Liver (tissue), 9 donors: ENCODE data around the gene SEMA4B. TPM values are rescaled to one million over a fixed set of nuclear protein-coding genes. Genes with fewer than 3 reads are reported as not detected.

ENCODE experiments used
- DNase-seq: peaks from one replicate; pipeline ENCODE4 v3.0.0-alpha.2; 2017; ENCODE audit warnings: low spot score
- H3K27ac ChIP-seq, 2 donors: one replicate each; pipeline ENCODE4 v1.7.0; 2013; ENCODE audit warnings: inconsistent platforms in 2 of 2, low read length in 2 of 2, control low read depth in 1 of 2, low read depth in 1 of 2, mild to moderate bottlenecking in 1 of 2
- H3K27me3 ChIP-seq, 4 donors: one replicate each; pipeline versions ENCODE4 v1.6.1 to v1.7.0; 2013; ENCODE audit warnings: low read length in 3 of 4, inconsistent platforms in 1 of 4, mild to moderate bottlenecking in 1 of 4, moderate library complexity in 1 of 4; ENCODE audit not compliant: control insufficient read depth in 4 of 4, insufficient read depth in 4 of 4
- H3K36me3 ChIP-seq, 4 donors: one replicate each; pipeline versions ENCODE4 v1.6.1 to v1.7.0; 2013; ENCODE audit warnings: low read length in 3 of 4, mild to moderate bottlenecking in 3 of 4, low read depth in 1 of 4, moderate library complexity in 1 of 4; ENCODE audit not compliant: control insufficient read depth in 4 of 4, insufficient read depth in 3 of 4
- H3K4me1 ChIP-seq, 4 donors: one replicate each; pipeline versions ENCODE4 v1.6.1 to v1.7.0; 2013; ENCODE audit warnings: low read length in 3 of 4, mild to moderate bottlenecking in 3 of 4, moderate library complexity in 1 of 4; ENCODE audit not compliant: control insufficient read depth in 4 of 4, insufficient read depth in 4 of 4
- H3K4me3 ChIP-seq, 3 donors: one replicate each; pipeline versions ENCODE4 v1.6.1 to v1.7.0; 2013; ENCODE audit warnings: low read length in 3 of 3, control low read depth in 1 of 3, low read depth in 1 of 3, mild to moderate bottlenecking in 1 of 3
- H3K9ac ChIP-seq, 2 donors: one replicate each; pipeline ENCODE4 v1.7.0; 2013; ENCODE audit warnings: low read length in 2 of 2, mild to moderate bottlenecking in 2 of 2, moderate library complexity in 2 of 2, control low read depth in 1 of 2, low read depth in 1 of 2
- H3K9me3 ChIP-seq, 4 donors: one replicate each; pipeline versions ENCODE4 v1.6.1 to v1.7.0; 2013; ENCODE audit warnings: low read length in 3 of 4; ENCODE audit not compliant: control insufficient read depth in 4 of 4
- EGR1 ChIP-seq, 2 donors: IDR thresholded peaks; 2 replicates each; pipeline ENCODE4 v1.6.1; 2016 to 2018; ENCODE audit warnings: antibody characterized with exemption in 2 of 2, low read depth in 2 of 2
- FOXA1 ChIP-seq: IDR thresholded peaks from 2 replicates; pipeline ENCODE4 v1.6.1; 2016; ENCODE audit warnings: antibody characterized with exemption
- FOXA2 ChIP-seq: IDR thresholded peaks from 2 replicates; pipeline ENCODE4 v1.6.1; 2016; ENCODE audit warnings: antibody characterized with exemption
- GABPA ChIP-seq, 2 donors: IDR thresholded peaks in 1 of 2; conservative IDR thresholded peaks in 1 of 2; 2 replicates each; pipeline ENCODE4 v1.6.1; 2016; ENCODE audit warnings: antibody characterized with exemption in 2 of 2, mild to moderate bottlenecking in 1 of 2, moderate library complexity in 1 of 2
- HNF4A ChIP-seq, 2 donors: conservative IDR thresholded peaks; 2 replicates each; pipeline ENCODE4 v1.6.1; 2016; ENCODE audit warnings: antibody characterized with exemption in 2 of 2, mild to moderate bottlenecking in 2 of 2
- HNF4G ChIP-seq: IDR thresholded peaks from 2 replicates; pipeline ENCODE4 v1.6.1; 2016; ENCODE audit warnings: antibody characterized with exemption
- JUND ChIP-seq, 2 donors: IDR thresholded peaks; 2 replicates each; pipeline ENCODE4 v1.6.1; 2016; ENCODE audit warnings: antibody characterized with exemption in 2 of 2
- MAX ChIP-seq: IDR thresholded peaks from 2 replicates; pipeline ENCODE4 v1.6.1; 2016; ENCODE audit warnings: antibody characterized with exemption
- NR2F2 ChIP-seq: IDR thresholded peaks from 2 replicates; pipeline ENCODE4 v1.6.1; 2016; ENCODE audit warnings: antibody characterized with exemption
- RAD21 ChIP-seq, 2 donors: IDR thresholded peaks; 2 replicates each; pipeline ENCODE4 v1.6.1; 2016; ENCODE audit warnings: antibody characterized with exemption in 2 of 2, mild to moderate bottlenecking in 2 of 2
- RXRA ChIP-seq, 2 donors: IDR thresholded peaks; 2 replicates each; pipeline ENCODE4 v1.6.1; 2017 to 2018; ENCODE audit warnings: antibody characterized with exemption in 2 of 2, mild to moderate bottlenecking in 1 of 2
- SP1 ChIP-seq: IDR thresholded peaks from 2 replicates; pipeline ENCODE4 v1.6.1; 2018; ENCODE audit warnings: antibody characterized with exemption, mild to moderate bottlenecking
- TAF1 ChIP-seq: conservative IDR thresholded peaks from 2 replicates; pipeline ENCODE4 v1.6.1; 2016; ENCODE audit warnings: antibody characterized with exemption, mild to moderate bottlenecking
- WGBS: extraction: QIAGEN DNeasy Blood & Tissue Kit; methylation state at CpG from one replicate; pipeline ENCODE4 v1.1.7; 2013; 5-methylcytosine and 5-hydroxymethylcytosine counted together
- polyA plus RNA-seq, 2 donors: library from polyadenylated mRNA; stranded (reverse) in 1 of 2; unstranded in 1 of 2; fragments of 200-250 nt in 1 of 2; fragments of >200 nt in 1 of 2; fragmentation: Nextera tagmentation in 1 of 2; extraction: Ambion mirVana in 1 of 2; gene quantifications; one replicate each; pipeline versions ENCODE4 v1.2.1 to v1.2.3, GENCODE V29; 2013 to 2015
- total RNA-seq, 2 donors: library from RNA; depleted of rRNA; stranded (reverse); fragments of >200 nt; gene quantifications; one replicate each; pipeline ENCODE4 v1.2.3, GENCODE V29; 2014
- TF ChIP-seq, protein P1 (sequence below): IDR thresholded peaks from 2 replicates; pipeline ENCODE4 v1.6.1; 2016; ENCODE audit warnings: antibody characterized with exemption
- TF ChIP-seq, protein P2 (sequence below): IDR thresholded peaks from 2 replicates; pipeline ENCODE4 v1.6.1; 2016; ENCODE audit warnings: antibody characterized with exemption
- TF ChIP-seq, protein P3 (sequence below): IDR thresholded peaks from 2 replicates; pipeline ENCODE4 v1.6.1; 2016; ENCODE audit warnings: antibody characterized with exemption, mild to moderate bottlenecking
- TF ChIP-seq, protein P4 (sequence below): fragments of 150-350 bp; IDR thresholded peaks from 2 replicates; pipeline ENCODE4 v1.5.1; 2017; ENCODE audit warnings: improper control_type of control experiment, low read depth, low read length; ENCODE audit not compliant: missing input control
- donor health status: healthy.
- donor health status: healthy.
- donor health status: healthy.
- donor health status: healthy.
- donor health status: healthy.

Gene SEMA4B
- total and polyA plus RNA-seq, 4 donors: 14.3 to 52.2 (median 27.0) TPM

DNA sequence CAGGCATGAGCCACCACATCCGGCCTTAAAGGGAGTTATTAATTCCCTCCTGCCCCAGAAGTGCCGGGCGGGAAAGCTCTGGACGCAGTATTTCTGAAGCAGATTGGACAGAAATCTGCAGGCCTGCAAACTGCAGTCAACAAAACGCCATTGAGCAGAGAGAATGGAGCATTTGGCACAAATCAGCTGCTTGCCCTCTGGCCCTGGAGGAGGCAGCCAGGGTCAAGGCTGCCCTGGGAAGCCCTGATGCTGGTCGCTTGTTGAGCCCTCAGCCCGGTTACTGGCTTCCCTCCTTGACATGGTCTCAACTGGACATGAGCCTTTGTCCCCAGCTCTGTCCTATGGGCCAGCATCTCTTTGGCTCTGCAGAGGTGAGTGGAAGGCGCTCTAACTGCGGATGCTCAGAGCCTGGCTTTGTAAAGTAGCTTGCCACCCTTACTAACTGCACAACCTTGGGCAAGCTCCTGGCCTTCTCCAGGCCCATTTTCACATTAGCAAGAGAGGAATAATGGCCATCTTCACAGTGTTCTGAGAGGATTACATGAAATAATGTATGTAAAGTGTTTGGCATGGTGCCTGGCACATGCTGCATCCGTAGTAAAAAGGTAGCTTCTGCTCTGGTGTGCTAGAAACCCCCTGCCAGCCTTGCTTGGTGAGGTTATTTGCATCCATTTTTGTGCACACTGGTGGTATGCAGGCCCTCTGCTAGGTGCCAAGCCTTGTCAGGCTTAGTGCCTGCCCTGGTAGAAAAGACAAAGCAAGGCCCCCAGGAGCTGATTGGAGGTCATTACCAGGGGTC is 4.1 kb downstream of the SEMA4B start:
- Histone ChIP-seq H3K27me3 (no peaks in the 10 kb centered on the region), H3K36me3 (peaks cover 0 to 22% (median 3%) of the 10 kb centered on the region in 4 donors), H3K9me3 (no peaks in the 10 kb centered on the region), H3K27ac (no peak overlapping the region), H3K4me1 (peaks cover 17 to 48% (median 31%) of the 10 kb centered on the region in 4 donors), H3K9ac (no peak overlapping the region), H3K4me3 (no peak overlapping the region)
- 88% methylated on average over 10 of the region's 10 CpGs for WGBS
- no peak for DNase-seq
- no peak for TF ChIP-seq MAX
- no peak for TF ChIP-seq RXRA (IDR thresholded peaks at IDR 0.05)
- no peak for TF ChIP-seq EGR1 (IDR thresholded peaks at IDR 0.05; ENCODE audit: low read depth in 2 of 2)
- no peak for TF ChIP-seq TAF1
- no peak for TF ChIP-seq FOXA2
- TF ChIP-seq SP1: no peak
- TF ChIP-seq, protein P1, sequence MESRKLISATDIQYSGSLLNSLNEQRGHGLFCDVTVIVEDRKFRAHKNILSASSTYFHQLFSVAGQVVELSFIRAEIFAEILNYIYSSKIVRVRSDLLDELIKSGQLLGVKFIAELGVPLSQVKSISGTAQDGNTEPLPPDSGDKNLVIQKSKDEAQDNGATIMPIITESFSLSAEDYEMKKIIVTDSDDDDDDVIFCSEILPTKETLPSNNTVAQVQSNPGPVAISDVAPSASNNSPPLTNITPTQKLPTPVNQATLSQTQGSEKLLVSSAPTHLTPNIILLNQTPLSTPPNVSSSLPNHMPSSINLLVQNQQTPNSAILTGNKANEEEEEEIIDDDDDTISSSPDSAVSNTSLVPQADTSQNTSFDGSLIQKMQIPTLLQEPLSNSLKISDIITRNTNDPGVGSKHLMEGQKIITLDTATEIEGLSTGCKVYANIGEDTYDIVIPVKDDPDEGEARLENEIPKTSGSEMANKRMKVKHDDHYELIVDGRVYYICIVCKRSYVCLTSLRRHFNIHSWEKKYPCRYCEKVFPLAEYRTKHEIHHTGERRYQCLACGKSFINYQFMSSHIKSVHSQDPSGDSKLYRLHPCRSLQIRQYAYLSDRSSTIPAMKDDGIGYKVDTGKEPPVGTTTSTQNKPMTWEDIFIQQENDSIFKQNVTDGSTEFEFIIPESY: no peak
- TF ChIP-seq, protein P2, sequence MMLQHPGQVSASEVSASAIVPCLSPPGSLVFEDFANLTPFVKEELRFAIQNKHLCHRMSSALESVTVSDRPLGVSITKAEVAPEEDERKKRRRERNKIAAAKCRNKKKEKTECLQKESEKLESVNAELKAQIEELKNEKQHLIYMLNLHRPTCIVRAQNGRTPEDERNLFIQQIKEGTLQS: no peak
- no peak for TF ChIP-seq RAD21 (IDR thresholded peaks at IDR 0.05)
- TF ChIP-seq, protein P3, sequence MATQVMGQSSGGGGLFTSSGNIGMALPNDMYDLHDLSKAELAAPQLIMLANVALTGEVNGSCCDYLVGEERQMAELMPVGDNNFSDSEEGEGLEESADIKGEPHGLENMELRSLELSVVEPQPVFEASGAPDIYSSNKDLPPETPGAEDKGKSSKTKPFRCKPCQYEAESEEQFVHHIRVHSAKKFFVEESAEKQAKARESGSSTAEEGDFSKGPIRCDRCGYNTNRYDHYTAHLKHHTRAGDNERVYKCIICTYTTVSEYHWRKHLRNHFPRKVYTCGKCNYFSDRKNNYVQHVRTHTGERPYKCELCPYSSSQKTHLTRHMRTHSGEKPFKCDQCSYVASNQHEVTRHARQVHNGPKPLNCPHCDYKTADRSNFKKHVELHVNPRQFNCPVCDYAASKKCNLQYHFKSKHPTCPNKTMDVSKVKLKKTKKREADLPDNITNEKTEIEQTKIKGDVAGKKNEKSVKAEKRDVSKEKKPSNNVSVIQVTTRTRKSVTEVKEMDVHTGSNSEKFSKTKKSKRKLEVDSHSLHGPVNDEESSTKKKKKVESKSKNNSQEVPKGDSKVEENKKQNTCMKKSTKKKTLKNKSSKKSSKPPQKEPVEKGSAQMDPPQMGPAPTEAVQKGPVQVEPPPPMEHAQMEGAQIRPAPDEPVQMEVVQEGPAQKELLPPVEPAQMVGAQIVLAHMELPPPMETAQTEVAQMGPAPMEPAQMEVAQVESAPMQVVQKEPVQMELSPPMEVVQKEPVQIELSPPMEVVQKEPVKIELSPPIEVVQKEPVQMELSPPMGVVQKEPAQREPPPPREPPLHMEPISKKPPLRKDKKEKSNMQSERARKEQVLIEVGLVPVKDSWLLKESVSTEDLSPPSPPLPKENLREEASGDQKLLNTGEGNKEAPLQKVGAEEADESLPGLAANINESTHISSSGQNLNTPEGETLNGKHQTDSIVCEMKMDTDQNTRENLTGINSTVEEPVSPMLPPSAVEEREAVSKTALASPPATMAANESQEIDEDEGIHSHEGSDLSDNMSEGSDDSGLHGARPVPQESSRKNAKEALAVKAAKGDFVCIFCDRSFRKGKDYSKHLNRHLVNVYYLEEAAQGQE: no peak

- Histone ChIP-seq H3K4me3 (no peak overlapping the region), H3K27me3 (no peaks in the 10 kb centered on the region), H3K9me3 (no peaks in the 10 kb centered on the region), H3K36me3 (peaks cover 0 to 24% (median 3%) of the 10 kb centered on the region in 4 donors), H3K9ac (no peak overlapping the region), H3K27ac (peak overlapping the region in 1 of 2 donors; percentile 21), H3K4me1 (peaks cover 15 to 49% (median 35%) of the 10 kb centered on the region in 4 donors)
- WGBS: 57% methylated on average over 5 of the region's 5 CpGs
- DNase-seq: no peak
- TF ChIP-seq, protein P1: no peak
- no peak for TF ChIP-seq GABPA (IDR thresholded peaks at IDR 0.05 in 1 of 2, conservative IDR thresholded peaks at IDR 0.05 in 1 of 2)
- no peak for TF ChIP-seq FOXA1
- peak in 1 of 2 donors; percentile 23 for TF ChIP-seq HNF4A (conservative IDR thresholded peaks at IDR 0.05)
- TF ChIP-seq EGR1 (IDR thresholded peaks at IDR 0.05; ENCODE audit: low read depth in 2 of 2): no peak
- TF ChIP-seq NR2F2: no peak
- no peak for TF ChIP-seq JUND (IDR thresholded peaks at IDR 0.05)
- TF ChIP-seq RAD21 (IDR thresholded peaks at IDR 0.05): peak in 1 of 2 donors; percentile 46
- peak; percentile 34 to 44 for TF ChIP-seq RXRA (IDR thresholded peaks at IDR 0.05)
- no peak for TF ChIP-seq MAX
- TF ChIP-seq, protein P4, sequence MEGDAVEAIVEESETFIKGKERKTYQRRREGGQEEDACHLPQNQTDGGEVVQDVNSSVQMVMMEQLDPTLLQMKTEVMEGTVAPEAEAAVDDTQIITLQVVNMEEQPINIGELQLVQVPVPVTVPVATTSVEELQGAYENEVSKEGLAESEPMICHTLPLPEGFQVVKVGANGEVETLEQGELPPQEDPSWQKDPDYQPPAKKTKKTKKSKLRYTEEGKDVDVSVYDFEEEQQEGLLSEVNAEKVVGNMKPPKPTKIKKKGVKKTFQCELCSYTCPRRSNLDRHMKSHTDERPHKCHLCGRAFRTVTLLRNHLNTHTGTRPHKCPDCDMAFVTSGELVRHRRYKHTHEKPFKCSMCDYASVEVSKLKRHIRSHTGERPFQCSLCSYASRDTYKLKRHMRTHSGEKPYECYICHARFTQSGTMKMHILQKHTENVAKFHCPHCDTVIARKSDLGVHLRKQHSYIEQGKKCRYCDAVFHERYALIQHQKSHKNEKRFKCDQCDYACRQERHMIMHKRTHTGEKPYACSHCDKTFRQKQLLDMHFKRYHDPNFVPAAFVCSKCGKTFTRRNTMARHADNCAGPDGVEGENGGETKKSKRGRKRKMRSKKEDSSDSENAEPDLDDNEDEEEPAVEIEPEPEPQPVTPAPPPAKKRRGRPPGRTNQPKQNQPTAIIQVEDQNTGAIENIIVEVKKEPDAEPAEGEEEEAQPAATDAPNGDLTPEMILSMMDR: no peak
- TF ChIP-seq SP1: peak; percentile 19
- TF ChIP-seq, protein P2: no peak
- TF ChIP-seq FOXA2: no peak
- TF ChIP-seq HNF4G: no peak
These were observed 4.8 kb downstream of the SEMA4B start for GRCh38 chr15:90205886-90206285.
